Measurements from ENCODE around the gene TMA7. TPM values are rescaled to one million over a fixed set of nuclear protein-coding genes. Genes with fewer than 3 reads are reported as not detected.

The TMA7 gene
- 268 and 281 TPM in 2 replicates for total RNA-seq (ENCODE audit: low replicate concordance)
- long read RNA-seq, transcript TMA7-202 (3 exons, 619 nt), result minor isoform, 7 of 125 reads
- long read RNA-seq, transcript TMA7-201 (4 exons, 561 nt), result major isoform, 113 of 125 reads
- long read RNA-seq, partial matches to known transcripts, result 1 of 125 reads
- long read RNA-seq, other reads (novel, unspliced or antisense), result 4 of 125 reads

GRCh38 chr3:48439820-48440589 lies at the start of gene TMA7, which contains the start of gene CCDC51:
Gene TMA7, plus strand, starts transcription at chr3:48440257. Its CDS starts 40 bp downstream, at chr3:48440297.
Gene CCDC51, minus strand, starts transcription at chr3:48440119. Its CDS starts 4,991 bp downstream, at chr3:48435128.
- H3K27ac Mint-ChIP-seq, result peak within 1 kb of the TSS; percentile 95
- no peaks in the 10 kb centered on the region for H3K36me3 Mint-ChIP-seq
- no peaks in the 10 kb centered on the region for H3K9me3 Mint-ChIP-seq
- no peaks in the 10 kb centered on the region for H3K27me3 Mint-ChIP-seq
- DNase-seq (ENCODE audit: extremely low spot score, unreplicated experiment), result peak; percentile 97
- H3K4me1 Mint-ChIP-seq (ENCODE audit: unreplicated experiment), result peaks cover 14% of the 10 kb centered on the region
- TF ChIP-seq, protein P1, sequence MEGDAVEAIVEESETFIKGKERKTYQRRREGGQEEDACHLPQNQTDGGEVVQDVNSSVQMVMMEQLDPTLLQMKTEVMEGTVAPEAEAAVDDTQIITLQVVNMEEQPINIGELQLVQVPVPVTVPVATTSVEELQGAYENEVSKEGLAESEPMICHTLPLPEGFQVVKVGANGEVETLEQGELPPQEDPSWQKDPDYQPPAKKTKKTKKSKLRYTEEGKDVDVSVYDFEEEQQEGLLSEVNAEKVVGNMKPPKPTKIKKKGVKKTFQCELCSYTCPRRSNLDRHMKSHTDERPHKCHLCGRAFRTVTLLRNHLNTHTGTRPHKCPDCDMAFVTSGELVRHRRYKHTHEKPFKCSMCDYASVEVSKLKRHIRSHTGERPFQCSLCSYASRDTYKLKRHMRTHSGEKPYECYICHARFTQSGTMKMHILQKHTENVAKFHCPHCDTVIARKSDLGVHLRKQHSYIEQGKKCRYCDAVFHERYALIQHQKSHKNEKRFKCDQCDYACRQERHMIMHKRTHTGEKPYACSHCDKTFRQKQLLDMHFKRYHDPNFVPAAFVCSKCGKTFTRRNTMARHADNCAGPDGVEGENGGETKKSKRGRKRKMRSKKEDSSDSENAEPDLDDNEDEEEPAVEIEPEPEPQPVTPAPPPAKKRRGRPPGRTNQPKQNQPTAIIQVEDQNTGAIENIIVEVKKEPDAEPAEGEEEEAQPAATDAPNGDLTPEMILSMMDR (conservative IDR thresholded peaks at IDR 0.05), result no peak
- peak within 1 kb of the TSS; percentile 98 for H3K4me3 Mint-ChIP-seq

- Mint-ChIP-seq H3K4me1 (ENCODE audit: unreplicated experiment) (no peaks in the 10 kb centered on the region), H3K27me3 (peaks cover 7% of the 10 kb centered on the region), H3K4me3 (no peak overlapping the region), H3K36me3 (no peaks in the 10 kb centered on the region), H3K27ac (no peak overlapping the region), H3K9me3 (no peaks in the 10 kb centered on the region)
- no peak for DNase-seq (ENCODE audit: extremely low spot score, unreplicated experiment)
- TF ChIP-seq, protein P1 (conservative IDR thresholded peaks at IDR 0.05), result no peak
Observed at GRCh38 chr3:48394391-48394790, 45.7 kb upstream of the TMA7 start.

- Mint-ChIP-seq H3K4me3 (no peak overlapping the region), H3K27ac (no peak overlapping the region), H3K27me3 (peaks cover 7% of the 10 kb centered on the region), H3K4me1 (ENCODE audit: unreplicated experiment) (peaks cover under 1% of the 10 kb centered on the region), H3K9me3 (no peaks in the 10 kb centered on the region), H3K36me3 (no peaks in the 10 kb centered on the region)
- TF ChIP-seq, protein P1 (conservative IDR thresholded peaks at IDR 0.05), result no peak
- no peak for DNase-seq (ENCODE audit: extremely low spot score, unreplicated experiment)
Observed at GRCh38 chr3:48395714-48396113, 44.3 kb upstream of the TMA7 start.

DNA sequence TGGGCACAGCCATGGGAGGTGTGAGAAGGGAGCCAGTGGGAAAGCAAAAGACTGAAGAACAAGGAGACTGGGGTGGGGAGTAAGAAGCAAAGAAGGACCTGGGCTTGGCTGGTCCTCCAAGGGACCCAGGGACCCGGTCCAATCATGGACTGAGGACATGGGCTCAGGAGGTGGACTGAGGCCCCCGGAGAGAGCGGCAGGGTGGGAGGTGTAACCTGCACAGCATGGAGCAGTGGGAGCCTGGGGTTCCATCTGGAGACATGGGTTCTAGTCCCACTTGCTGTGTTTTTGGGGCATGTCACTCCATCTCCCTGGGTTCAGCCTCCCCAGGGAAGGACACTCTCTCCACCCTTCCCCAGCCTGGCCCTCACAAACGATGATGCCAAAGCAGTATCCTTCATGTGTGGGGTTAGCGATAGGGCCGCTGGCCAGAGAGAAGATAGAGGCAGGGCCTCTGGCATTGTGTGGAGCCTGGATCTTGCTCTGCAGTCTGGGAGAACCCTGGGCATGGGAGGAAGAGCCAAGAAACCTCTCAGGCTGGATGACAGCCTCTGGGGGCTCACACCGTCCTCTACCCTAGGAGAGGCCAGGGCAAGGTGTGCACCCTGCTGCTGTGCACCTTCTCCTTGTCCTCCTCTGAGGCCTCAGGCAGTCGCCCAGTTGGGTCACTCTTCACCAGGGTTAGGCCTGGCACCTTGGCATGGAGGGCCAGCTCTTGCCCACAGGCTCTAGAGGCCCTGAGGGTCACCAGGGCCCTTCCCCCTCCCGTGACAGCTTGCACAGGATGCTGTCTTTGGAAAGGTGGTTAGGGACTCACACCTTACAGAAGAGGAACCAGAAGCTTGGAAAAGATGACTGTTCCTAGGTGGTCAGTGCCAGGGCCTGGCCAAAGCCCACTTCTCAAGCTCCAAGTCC lies 42.0 kb upstream of the TMA7 start:
- no peaks in the 10 kb centered on the region for H3K9me3 Mint-ChIP-seq

More for the DNA sequence above, 42.0 kb upstream of the TMA7 start:
- H3K4me3 Mint-ChIP-seq, result no peak overlapping the region
- H3K27ac Mint-ChIP-seq, result peak overlapping the region; percentile 51
- H3K27me3 Mint-ChIP-seq, result peaks cover 4% of the 10 kb centered on the region
- DNase-seq (ENCODE audit: extremely low spot score, unreplicated experiment), result no peak
- H3K4me1 Mint-ChIP-seq (ENCODE audit: unreplicated experiment), result peaks cover 5% of the 10 kb centered on the region
- H3K36me3 Mint-ChIP-seq, result no peaks in the 10 kb centered on the region
- TF ChIP-seq, protein P1 (conservative IDR thresholded peaks at IDR 0.05), result no peak

Measured in type B pancreatic cell (in vitro differentiated cells).